Activated CD8-positive, alpha-beta memory T cell treated with anti-CD3 and anti-CD28 coated beads, Interleukin-2, amount 50 U/mL, for 48 hours (primary cell): ENCODE results near the gene CHI3L1.

Experiments used
- DNase-seq: peaks from one replicate; pipeline ENCODE4 v3.0.0-alpha.2; 2020

Gene CHI3L1

DNA sequence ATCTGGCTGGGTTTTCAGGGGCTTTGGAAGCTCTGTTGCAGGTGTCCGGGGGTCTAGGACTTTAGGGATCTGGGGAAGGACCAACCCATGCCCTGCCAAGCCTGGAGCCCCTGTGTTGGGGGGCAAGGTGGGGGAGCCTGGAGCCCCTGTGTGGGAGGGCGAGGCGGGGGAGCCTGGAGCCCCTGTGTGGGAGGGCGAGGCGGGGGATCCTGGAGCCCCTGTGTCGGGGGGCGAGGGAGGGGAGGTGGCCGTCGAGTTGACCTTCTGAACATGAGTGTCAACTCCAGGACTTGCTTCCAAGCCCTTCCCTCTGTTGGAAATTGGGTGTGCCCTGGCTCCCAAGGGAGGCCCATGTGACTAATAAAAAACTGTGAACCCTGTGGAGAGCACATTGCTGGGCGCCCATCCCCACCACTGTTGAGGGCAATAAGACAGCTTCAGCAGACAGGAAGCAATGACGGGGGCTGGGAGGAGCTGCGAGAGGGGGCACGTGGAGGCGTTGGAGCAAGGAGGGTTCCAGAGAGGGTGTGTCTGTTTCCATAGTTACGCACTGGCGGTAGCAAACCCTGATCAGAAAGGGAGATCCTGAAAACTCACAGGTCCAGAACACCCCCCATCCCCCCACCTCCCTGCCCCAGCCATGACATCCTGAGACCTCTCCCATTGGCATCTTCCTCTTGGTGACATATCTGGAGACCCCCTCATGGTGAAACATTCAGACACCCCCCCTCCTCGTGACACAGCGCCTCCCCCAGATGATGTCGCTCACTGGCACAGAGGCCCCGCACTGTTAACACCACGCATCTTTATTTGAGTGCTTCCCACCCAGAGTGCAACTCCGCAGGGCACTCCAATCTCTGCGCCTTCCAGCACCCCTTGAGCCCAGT lies 19.2 kb downstream of the CHI3L1 start:
- no peak for DNase-seq

DNA sequence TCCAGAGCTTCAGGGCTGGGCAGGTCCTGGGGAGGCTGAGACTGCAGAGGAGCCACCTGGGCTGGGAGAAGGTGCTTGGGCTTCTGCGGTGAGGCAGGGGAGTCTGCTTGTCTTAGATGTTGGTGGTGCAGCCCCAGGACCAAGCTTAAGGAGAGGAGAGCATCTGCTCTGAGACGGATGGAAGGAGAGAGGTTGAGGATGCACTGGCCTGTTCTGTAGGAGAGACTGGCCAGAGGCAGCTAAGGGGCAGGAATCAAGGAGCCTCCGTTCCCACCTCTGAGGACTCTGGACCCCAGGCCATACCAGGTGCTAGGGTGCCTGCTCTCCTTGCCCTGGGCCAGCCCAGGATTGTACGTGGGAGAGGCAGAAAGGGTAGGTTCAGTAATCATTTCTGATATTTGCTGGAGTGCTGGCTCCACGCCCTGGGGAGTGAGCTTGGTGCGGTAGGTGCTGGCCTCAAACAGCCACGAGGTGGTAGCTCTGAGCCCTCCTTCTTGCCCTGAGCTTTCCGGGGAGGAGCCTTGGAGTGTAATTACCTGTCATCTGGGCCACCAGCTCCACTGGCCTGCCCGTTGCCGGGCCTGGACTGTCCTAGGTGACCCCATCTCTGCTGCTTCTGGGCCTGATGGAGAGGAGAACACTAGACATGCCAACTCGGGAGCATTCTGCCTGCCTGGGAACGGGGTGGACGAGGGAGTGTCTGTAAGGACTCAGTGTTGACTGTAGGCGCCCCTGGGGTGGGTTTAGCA lies 20.1 kb downstream of the CHI3L1 start:
- no peak for DNase-seq

- no peak for DNase-seq
Observed at GRCh38 chr1:203165800-203166161, 20.7 kb downstream of the CHI3L1 start.

- DNase-seq: no peak
Observed at GRCh38 chr1:203165101-203165799, 21.3 kb downstream of the CHI3L1 start.

DNA sequence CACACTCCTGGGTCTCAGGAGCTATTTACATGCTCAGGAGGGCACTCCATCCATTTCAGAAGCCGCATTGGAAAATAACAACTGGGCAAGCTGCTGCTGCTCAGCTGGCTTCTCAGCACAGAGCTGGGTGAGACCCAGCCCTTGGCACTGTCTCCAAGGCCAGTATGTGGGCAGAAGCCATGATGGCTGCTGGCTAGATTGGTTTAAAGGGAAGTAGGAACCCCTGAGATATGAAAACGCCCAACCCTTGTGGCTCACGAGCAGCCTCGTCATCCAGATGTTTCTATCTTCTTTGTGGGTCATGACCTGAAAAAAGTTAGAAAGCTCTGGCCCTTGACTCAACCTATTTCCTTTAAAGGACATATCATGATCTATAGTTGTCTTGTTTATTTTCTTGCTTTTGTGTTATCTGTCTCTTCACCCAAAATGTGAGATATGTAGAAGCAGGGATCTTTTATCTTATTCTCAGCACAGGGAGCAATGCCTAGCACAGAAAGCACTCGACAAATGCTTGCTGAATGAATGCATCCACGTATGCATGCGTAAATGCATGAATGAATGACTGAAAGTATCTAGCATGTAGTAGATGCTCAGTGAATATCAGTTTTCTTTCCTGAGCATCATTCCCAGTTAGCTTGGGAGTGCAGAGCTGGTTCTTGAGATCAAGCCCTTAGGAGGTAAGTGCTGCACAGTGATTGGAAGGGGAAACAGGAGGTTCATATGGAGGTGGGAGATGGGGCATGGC lies 22.4 kb downstream of the CHI3L1 start:
- DNase-seq: no peak

DNA sequence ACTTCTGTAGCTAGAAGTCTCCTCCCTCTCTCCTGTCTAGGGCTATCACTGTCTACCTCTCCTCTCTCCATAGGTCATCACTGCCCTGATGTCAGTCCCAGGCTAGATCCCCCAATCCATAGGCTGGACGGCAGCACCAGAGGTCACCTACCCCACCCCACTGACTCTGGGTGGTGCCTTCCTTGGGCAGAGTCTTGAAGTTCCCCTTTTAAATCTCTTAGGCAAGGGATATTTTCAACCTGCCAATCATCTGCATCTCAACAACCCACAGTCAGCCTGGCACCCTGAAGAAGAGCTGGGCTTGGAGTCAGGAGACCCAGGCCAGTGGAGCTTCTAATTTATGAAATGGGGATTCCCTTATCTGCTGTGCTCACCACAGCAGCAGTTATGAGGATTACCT lies 24.1 kb downstream of the CHI3L1 start:
- DNase-seq: no peak

DNA sequence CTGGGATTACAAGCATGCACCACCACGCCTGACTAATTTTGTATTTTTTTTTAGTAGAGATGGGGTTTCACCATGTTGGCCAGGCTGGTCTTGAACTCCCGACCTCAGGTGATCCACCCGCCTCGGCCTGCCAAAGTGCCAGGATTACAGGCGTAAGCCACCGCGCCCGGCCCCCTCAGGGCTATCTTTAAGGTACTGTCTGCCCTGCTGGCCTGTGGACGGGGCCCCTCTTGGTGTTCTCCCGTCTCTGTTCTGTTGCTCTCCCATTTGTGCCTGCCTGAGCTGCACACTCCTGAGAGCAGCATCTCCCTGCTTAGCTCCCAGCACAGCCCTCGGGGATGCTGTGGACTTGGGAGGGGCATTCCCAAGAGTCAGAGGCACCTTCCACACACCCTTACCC lies 24.8 kb downstream of the CHI3L1 start:
- DNase-seq: no peak

GRCh38 chr1:203161175-203161574 lies 25.3 kb downstream of the CHI3L1 start:
- no peak for DNase-seq

- no peak for DNase-seq
Observed at GRCh38 chr1:203159844-203160243, 26.7 kb downstream of the CHI3L1 start.

DNA sequence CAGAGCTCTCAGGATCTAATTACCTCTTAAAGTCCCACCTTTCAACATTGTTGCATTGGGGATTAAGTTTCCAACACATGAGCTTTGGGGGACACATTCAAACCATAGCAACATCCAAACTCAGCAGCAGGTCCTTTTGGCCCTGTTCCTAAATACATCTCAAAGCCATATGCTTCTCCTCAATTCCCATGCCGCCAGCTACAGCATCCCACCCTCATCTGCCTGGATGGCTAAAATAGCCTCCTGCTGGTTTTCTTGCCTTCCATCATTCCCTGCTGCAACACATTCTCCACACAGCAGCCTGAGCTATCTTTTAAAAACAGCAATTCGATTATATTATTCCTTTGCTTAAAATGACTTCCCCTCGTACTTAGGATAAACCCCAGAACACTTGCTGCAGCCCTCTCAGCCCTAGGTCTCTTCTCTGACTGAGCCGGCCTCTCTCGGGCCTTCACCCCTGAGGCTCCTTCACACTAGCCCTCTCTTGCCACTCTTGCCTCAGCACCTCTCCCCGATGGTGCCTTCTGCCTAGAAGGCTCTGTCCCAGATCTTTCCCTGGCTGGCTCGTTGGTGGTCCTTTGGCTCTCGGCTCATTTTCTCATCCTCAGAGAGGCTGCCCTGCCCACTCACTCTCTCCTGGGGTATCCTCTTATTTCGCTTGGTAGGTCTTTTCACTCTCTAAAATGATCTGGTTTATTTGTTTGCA lies 27.4 kb downstream of the CHI3L1 start:
- no peak for DNase-seq

GRCh38 chr1:203158423-203158822 lies 28.1 kb downstream of the CHI3L1 start:
- no peak for DNase-seq

DNA sequence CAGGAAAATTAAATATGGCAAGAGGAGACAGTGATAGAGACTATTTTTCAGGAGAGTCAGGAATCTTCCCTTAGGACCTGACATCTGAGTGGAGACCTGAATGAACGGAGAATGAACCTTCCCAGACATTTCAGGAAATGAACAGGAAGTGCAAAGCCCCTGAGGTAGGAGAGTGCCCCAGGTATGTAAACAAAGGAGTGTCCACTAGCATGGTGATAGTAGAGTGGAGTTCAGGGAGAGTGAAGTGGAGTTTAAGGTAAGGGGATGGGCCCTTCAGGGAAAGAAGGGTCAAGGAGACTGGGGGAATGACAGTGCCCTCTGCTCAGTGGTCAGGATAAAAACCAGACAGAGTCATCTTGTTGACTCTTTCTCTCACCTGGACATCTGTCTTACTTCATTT lies 30.2 kb downstream of the CHI3L1 start:
- no peak for DNase-seq

DNA sequence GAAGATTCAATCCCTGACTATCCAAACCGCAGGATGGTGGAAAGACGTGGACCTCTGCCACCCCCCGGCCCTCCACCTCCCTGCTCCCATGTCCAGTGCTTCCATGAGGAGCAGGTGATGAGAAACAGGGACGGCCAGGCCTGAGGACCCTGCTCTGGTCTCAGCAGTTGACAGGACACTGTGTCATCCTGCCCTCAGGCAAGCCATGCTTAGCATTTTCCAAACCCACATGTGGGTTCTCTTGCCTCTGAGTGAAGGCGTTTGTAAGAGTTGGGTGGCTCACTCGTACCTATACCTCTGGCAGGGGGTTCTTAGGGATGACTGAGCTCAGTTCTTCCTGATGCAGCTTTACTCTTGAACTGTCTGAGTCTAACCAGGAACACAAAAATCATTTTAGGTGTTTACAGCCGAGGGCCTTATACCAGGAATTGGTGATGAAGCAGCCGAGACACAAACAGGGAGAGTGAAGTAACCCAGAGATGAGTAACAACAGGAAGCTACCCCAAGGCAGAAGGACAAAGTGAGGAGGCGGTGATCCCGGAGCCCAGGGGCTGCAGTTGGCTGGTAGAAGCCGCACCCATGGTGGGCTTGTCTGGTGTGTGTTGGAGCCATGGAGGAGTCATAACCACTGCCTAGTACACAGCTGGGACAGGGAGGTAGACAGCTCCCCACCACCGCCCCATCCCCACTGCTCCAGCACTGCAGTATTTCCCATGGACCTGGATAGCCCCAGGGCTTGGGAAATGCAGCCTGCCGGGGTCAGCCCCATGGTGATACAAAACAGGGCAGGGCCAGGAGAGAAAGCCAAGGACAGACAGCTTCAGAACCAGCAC lies 32.3 kb downstream of the CHI3L1 start:
- no peak for DNase-seq

GRCh38 chr1:203153051-203153988 lies 33.2 kb downstream of the CHI3L1 start:
- DNase-seq: no peak

DNA sequence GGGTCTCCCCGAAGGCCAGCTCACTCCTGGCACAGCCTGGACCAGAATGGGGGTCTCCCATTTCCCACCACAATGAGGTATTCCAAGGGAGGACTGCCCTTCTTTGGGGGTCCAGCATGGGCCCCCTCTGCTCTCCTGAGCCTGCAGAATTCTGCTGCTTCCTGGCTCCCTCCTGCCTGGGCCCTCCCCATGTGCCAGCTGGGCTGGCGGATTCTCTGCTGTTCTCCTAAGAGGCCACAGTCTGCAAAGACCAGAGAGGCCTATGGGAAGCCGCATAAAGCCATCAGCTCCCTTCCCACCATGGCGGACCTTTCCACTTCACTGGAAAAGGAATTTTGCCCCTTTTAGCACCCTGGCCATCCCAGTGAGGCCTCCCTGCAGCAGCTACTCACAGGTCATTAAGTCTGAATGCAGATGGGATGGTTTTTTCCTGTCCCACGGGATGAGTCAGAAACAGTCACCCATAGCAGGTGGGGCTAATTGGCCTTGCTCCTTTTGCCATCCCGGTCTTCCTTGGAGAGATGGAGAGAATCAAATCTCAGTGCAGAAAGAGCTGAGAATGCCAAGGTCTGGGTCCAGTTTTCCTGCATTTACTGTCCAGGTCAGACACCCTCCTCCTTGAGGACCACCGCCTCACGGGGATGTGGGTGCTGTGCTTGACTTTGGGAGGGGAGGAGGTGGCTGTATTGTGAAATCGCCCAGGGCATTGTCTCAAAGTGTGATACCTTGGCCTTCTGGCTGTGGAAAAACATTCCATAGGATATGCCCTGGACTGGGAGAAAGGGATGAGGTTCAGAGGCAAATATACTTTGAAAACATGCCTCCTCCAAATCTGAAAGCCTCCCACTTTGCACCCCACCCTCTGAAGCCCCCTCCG lies 34.1 kb downstream of the CHI3L1 start:
- DNase-seq: no peak

- no peak for DNase-seq
Observed at GRCh38 chr1:203151362-203152157, 34.9 kb downstream of the CHI3L1 start.

DNA sequence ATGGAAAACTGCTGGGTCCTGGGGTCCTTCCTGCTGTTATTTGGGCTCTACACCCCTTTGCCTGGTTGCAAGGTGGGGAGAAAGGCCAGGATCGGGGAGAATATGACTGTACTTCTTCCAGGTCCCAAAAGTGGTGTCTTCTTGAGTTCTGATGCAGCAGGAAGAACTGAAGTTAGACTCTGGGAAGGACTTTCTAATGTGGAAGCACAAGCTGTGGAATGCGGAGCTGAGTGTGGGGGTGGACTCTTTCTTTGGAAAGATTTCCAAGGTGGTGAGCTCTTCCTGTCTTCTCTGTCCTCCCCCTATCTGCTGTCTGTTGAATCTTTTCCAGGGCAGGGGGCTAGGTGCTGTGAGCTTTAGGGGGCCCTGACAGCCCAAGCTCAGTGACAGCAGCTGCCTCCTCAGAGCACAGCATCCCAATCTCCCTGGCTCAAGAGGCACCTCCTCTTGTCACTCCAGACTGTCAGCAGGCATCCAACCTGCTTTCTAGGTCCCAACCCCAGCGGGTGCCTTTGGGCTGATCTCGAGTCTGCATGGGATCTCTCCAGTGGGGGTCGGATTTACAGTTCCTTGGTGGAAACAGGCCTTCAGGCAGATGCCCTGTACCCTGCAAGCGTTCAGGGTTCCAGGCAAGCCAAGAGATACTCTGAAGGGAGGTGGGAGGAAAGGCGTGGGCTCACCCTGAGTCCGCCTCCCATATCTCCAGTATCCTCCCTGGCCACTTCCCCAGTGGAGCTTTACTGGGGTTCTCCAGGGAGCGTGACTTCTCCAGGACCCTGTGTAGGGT lies 35.8 kb downstream of the CHI3L1 start:
- no peak for DNase-seq
